ENCODE measurements around the gene ACTC1. TPM values are rescaled to one million over a fixed set of nuclear protein-coding genes. Genes with fewer than 3 reads are reported as not detected.
A peak's percentile ranks its signal among the peaks of the same experiment; 100 is the strongest.

ACTC1 gene
- total and polyA plus RNA-seq, 2 experiments from 2014 or later: 26.2 to 35.9 TPM

DNA sequence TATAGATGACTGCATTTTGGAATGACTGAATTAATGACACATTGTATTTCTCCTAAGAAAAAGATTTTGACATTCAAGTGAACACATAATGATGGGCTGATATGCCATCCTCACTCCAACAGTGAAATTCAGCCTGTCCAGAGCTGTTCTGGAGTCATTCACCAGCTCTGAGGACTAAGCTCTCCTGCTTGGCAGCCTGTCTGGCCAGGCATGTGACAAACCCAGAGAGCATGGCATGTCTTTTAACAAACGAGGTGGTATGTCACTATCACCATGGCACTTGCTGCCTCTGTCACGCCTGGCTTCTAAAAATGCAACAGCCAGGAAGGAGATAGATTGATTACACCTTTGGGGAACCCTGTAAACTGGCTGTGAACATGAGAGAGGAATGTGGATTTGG lies 1.4 kb downstream of the ACTC1 start:
- Mint-ChIP-seq H3K4me3 (peak overlapping the region; percentile 74), H3K4me1 (peaks cover 5% of the 10 kb centered on the region; the same call in 2 of the 3 replicates), H3K27ac (no peak overlapping the region), H3K36me3 (ENCODE audit: low read depth) (no peaks in the 10 kb centered on the region), H3K27me3 (ENCODE audit: insufficient read depth, low read depth, poor library complexity) (peaks cover 20% of the 10 kb centered on the region), H3K9me3 (no peaks in the 10 kb centered on the region)
- no peak overlapping the region for H3K27ac ChIP-seq (ENCODE audit: low read depth)
- no peaks in the 10 kb centered on the region for H4K20me1 ChIP-seq (replicated peaks; ENCODE audit: insufficient read depth)
- no peak for TF ChIP-seq EZH2 (IDR thresholded peaks at IDR 0.05; ENCODE audit: low read depth, unreplicated experiment)
- no peak for TF ChIP-seq CTCF (conservative IDR thresholded peaks at IDR 0.05; ENCODE audit: low read depth in 2 of 2)
- TF ChIP-seq ZNF462 (CRISPR knock-in tag; IDR thresholded peaks at IDR 0.05): no peak
- TF ChIP-seq EZH2phosphoT487 (IDR thresholded peaks at IDR 0.05; ENCODE audit: unreplicated experiment): no peak
- TF ChIP-seq CREB1 (CRISPR knock-in tag; IDR thresholded peaks at IDR 0.05; ENCODE audit: low read depth): no peak
- no peak for TF ChIP-seq ETS1 (IDR thresholded peaks at IDR 0.05)
- TF ChIP-seq, protein P1, sequence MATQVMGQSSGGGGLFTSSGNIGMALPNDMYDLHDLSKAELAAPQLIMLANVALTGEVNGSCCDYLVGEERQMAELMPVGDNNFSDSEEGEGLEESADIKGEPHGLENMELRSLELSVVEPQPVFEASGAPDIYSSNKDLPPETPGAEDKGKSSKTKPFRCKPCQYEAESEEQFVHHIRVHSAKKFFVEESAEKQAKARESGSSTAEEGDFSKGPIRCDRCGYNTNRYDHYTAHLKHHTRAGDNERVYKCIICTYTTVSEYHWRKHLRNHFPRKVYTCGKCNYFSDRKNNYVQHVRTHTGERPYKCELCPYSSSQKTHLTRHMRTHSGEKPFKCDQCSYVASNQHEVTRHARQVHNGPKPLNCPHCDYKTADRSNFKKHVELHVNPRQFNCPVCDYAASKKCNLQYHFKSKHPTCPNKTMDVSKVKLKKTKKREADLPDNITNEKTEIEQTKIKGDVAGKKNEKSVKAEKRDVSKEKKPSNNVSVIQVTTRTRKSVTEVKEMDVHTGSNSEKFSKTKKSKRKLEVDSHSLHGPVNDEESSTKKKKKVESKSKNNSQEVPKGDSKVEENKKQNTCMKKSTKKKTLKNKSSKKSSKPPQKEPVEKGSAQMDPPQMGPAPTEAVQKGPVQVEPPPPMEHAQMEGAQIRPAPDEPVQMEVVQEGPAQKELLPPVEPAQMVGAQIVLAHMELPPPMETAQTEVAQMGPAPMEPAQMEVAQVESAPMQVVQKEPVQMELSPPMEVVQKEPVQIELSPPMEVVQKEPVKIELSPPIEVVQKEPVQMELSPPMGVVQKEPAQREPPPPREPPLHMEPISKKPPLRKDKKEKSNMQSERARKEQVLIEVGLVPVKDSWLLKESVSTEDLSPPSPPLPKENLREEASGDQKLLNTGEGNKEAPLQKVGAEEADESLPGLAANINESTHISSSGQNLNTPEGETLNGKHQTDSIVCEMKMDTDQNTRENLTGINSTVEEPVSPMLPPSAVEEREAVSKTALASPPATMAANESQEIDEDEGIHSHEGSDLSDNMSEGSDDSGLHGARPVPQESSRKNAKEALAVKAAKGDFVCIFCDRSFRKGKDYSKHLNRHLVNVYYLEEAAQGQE (IDR thresholded peaks at IDR 0.05; ENCODE audit: unreplicated experiment): no peak
- TF ChIP-seq STAT1 (IDR thresholded peaks at IDR 0.05; ENCODE audit: unreplicated experiment): no peak
- TF ChIP-seq JUNB (IDR thresholded peaks at IDR 0.05; ENCODE audit: unreplicated experiment): no peak
- TF ChIP-seq NANOG (IDR thresholded peaks at IDR 0.05; ENCODE audit: borderline replicate concordance): no peak
- no peak for TF ChIP-seq ZNF331 (CRISPR knock-in tag; IDR thresholded peaks at IDR 0.05; ENCODE audit: low read depth)
- TF ChIP-seq ZNF114 (CRISPR knock-in tag; IDR thresholded peaks at IDR 0.05): no peak
- no peak for TF ChIP-seq POLR2AphosphoS5 (IDR thresholded peaks at IDR 0.05; ENCODE audit: low read depth)
- peaks cover 9% of the 10 kb centered on the region; the same call in 1 of the 2 replicates for H3K36me3 ChIP-seq (ENCODE audit: insufficient read depth)
- H3K27me3 ChIP-seq (ENCODE audit: insufficient read depth): peaks cover 32% of the 10 kb centered on the region
- H3K4me1 ChIP-seq (ENCODE audit: insufficient read depth): no peaks in the 10 kb centered on the region
- no peak for DNase-seq (ENCODE audit: low spot score)
- H3F3A ChIP-seq (replicated peaks; ENCODE audit: low read depth): no peaks in the 10 kb centered on the region
- 0 out of 2 replicates have a peak overlapping the region, but pooled peaks have one; percentile 93 for H3K4me2 ChIP-seq
- no peaks in the 10 kb centered on the region for H3K79me2 ChIP-seq (replicated peaks; ENCODE audit: insufficient read depth)
- no peaks in the 10 kb centered on the region for H3K9me2 ChIP-seq (ENCODE audit: insufficient read depth)
- ATAC-seq: no peak
- H3K4me3 ChIP-seq: 0 out of 2 replicates have a peak overlapping the region, but pooled peaks have one; percentile 73
- H2AFZ ChIP-seq: no peak overlapping the region
